ENCODE data around the gene SP1. TPM values are rescaled to one million over a fixed set of nuclear protein-coding genes. Genes with fewer than 3 reads are reported as not detected.

SP1 gene
- total and polyA plus RNA-seq, 12 donors, result 16.3 to 90.0 (median 50.7) TPM

DNA sequence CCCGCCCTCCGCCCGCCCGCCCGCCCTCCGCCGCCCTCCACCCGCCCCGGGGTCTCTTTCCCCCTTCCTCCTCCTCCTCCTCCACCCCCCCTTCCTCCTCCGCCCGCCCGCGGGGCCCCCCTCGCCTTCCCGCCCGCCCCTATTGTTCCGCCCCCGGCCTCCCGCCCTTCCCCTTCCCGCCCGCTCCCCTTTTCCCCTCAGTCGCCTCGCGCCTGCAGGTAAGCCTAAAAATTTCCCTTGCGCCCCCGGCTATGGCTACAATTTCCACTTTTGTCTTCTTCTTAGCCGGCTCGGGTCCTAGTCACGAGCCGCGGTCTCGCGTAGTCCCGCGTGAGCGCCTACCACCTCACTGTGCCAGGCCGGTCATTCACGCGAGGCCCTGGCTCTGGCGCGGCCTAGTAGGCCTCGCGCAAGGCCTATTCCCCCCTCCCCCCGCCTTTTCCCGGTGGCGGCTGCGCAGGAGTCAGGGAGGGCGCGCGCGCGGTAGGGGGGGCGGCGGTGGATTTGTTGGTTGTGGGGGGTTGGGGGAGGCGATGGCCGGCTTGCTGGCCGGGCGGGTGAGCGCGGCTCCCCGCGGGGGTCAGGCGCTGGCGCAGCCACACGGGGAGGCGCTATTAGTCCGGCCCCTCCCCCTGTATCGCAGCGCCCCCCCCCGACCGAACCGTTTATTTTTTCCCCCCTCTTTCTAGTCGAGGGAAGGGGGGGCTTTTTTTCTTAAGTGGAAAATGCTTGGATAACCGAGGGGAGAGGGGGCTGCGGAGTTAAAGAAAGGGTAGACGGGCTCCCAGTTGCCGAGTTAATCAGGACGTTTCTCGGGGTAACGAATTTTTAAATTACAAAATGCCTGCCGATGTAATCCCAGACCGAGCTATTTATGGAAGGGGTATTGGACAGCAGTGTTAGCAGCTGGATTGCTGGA lies 72.4 kb downstream of the SP1 start:
- intact Hi-C loops (cut with DNase I), result loop anchor here in 1 of 2 donors (5.0 kb wide), 1 partner anchor 50 kb away; the partner anchor contains the start of gene TARBP2
- TF ChIP-seq, protein P1, sequence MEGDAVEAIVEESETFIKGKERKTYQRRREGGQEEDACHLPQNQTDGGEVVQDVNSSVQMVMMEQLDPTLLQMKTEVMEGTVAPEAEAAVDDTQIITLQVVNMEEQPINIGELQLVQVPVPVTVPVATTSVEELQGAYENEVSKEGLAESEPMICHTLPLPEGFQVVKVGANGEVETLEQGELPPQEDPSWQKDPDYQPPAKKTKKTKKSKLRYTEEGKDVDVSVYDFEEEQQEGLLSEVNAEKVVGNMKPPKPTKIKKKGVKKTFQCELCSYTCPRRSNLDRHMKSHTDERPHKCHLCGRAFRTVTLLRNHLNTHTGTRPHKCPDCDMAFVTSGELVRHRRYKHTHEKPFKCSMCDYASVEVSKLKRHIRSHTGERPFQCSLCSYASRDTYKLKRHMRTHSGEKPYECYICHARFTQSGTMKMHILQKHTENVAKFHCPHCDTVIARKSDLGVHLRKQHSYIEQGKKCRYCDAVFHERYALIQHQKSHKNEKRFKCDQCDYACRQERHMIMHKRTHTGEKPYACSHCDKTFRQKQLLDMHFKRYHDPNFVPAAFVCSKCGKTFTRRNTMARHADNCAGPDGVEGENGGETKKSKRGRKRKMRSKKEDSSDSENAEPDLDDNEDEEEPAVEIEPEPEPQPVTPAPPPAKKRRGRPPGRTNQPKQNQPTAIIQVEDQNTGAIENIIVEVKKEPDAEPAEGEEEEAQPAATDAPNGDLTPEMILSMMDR (IDR thresholded peaks at IDR 0.05), result peak in 3 of 6 experiments; percentile 6 to 35 (median 8)
- TF ChIP-seq POLR2A (IDR thresholded peaks at IDR 0.05), result peak in 1 of 2 donors; percentile 46
- Histone ChIP-seq H3K4me3 (peak overlapping the region; percentile 13 to 92 (median 63)), H3K27ac (peak overlapping the region; percentile 85 to 99 (median 95)), H3K9me3 (replicated peaks in 1 of 3) (no peaks in the 10 kb centered on the region), H3K36me3 (replicated peaks in 1 of 2) (peaks cover 0 to 39% of the 10 kb centered on the region in 2 donors), H3K27me3 (no peaks in the 10 kb centered on the region), H3K4me1 (replicated peaks in 1 of 2) (peaks cover 11 to 28% of the 10 kb centered on the region in 2 donors)
- 0 to 1% (median 1%) methylated on average over 10 to 76 of the region's 82 CpGs for whole genome bisulfite sequencing, 4 donors
- DNase-seq, result peak; percentile 93 to 96 (median 95)

DNA sequence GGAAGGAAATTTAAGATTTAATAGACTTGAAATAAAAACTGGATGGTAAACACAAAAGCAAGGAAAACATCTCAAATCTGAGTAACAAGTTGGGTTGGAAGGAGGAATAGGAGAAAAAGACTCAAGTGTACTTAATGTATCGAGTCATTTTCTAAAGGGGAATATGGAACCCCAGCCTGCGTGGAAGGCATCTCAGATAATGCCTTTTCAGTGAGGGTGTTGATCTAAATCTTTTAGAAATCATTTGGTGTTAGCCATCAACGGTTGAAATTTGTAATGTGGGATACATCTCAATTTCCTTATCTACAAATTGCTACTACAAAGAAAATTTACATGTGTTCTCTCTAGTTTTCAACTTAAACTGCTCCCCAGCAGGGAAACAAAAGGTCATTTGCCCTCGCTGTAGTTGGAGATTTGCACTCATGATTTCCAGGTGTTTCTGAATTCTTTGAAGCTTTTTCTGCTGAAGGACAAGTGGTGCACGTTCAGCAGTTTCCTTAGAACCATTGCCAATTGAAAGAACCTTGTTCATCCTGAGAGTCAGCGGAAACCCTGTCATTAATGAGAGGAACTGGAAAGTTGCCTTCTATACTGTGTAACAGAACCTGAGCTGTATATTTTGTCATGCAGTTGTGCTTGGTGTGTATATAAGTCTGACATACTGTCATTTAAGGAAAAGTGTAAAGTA lies 74.1 kb downstream of the SP1 start:
- H3K27ac ChIP-seq, result peak overlapping the region in 2 of 5 donors; percentile 68 to 95
- H3K9me3 ChIP-seq (replicated peaks in 1 of 3), result no peaks in the 10 kb centered on the region
- no peaks in the 10 kb centered on the region for H3K27me3 ChIP-seq
- H3K36me3 ChIP-seq (replicated peaks in 1 of 2), result peaks cover 0 to 52% of the 10 kb centered on the region in 2 donors
- peaks cover 11 to 28% of the 10 kb centered on the region in 2 donors for H3K4me1 ChIP-seq (replicated peaks in 1 of 2)
- intact Hi-C loops (cut with DNase I), result loop anchor here in 1 of 2 donors (5.0 kb wide), 1 partner anchor 48 kb away; the partner anchor contains the start of gene TARBP2
- no peak for TF ChIP-seq POLR2A (IDR thresholded peaks at IDR 0.05)
- TF ChIP-seq, protein P1 (IDR thresholded peaks at IDR 0.05), result no peak
- WGBS, 4 donors, result 18 to 23% (median 20%) methylated on average over 6 of the region's 6 CpGs
- DNase-seq, result no peak
- H3K4me3 ChIP-seq, result peak overlapping the region in 1 of 4 donors; percentile 92

DNA sequence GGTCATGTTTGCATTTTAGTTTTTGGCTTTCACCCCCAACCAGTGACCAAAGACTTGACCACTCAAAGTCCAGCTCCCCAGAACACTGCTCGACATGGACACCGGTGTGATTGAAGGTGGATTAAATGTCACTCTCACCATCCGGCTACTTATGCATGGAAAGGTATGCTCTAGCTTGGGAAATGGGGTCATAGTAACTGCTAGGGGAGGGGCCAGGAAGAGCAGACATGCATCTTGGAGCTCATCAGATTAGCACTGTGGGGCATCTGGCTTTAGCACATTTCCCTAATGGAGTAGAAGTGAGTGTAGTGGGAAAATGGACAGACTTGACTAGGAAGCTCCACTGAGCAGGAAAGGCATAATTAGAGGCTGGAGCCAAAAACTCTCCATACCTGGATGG lies 74.7 kb downstream of the SP1 start:
- DNase-seq, result peak in 1 of 7 donors; percentile 19
- WGBS, 4 donors, result 23 to 37% (median 35%) methylated on average over 3 of the region's 3 CpGs
- peak overlapping the region in 2 of 5 donors; percentile 9 to 68 for H3K27ac ChIP-seq
- H3K4me1 ChIP-seq (replicated peaks in 1 of 2), result peaks cover 11 to 28% of the 10 kb centered on the region in 2 donors
- intact Hi-C loops (cut with DNase I), result loop anchor here in 1 of 2 donors (5.0 kb wide), 1 partner anchor 48 kb away; the partner anchor contains the start of gene TARBP2
- no peak for TF ChIP-seq POLR2A (IDR thresholded peaks at IDR 0.05)
- TF ChIP-seq, protein P1 (IDR thresholded peaks at IDR 0.05), result no peak
- no peak overlapping the region for H3K4me3 ChIP-seq
- peaks cover 0 to 58% of the 10 kb centered on the region in 2 donors for H3K36me3 ChIP-seq (replicated peaks in 1 of 2)
- no peaks in the 10 kb centered on the region for H3K27me3 ChIP-seq
- H3K9me3 ChIP-seq (replicated peaks in 1 of 3), result no peaks in the 10 kb centered on the region

All from adrenal gland (tissue), 12 donors.